Fibroblast of lung (primary cell): Measurements from ENCODE around the gene IFIT1B. TPM values are rescaled to one million over a fixed set of nuclear protein-coding genes. Genes with fewer than 3 reads are reported as not detected.
A peak's percentile ranks its signal among the peaks of the same experiment; 100 is the strongest.
"Not testable (repeated sequence)": the region's sequence is repeated elsewhere in the genome, so short reads cannot be mapped to it uniquely, and the experiment has no call there.

Experiments used
- DNase-seq, 2 donors: peaks; one replicate each; pipeline versions ENCODE4 v3.0.0 to v3.0.0-alpha.2; 2010; ENCODE audit warnings: low read depth in 2 of 2
- H2AFZ ChIP-seq: 2 replicates; pipeline ENCODE4 v1.5.1; 2012; ENCODE audit warnings: low read length, control low read depth, inconsistent platforms
- H3K27ac ChIP-seq: 2 replicates; pipeline ENCODE4 v1.5.1; 2011; ENCODE audit warnings: low read length, control low read depth; ENCODE audit not compliant: insufficient read depth
- H3K27me3 ChIP-seq: 2 replicates; pipeline ENCODE4 v1.5.1; 2011; ENCODE audit warnings: mild to moderate bottlenecking, low read length; ENCODE audit not compliant: control insufficient read depth, insufficient read depth
- H3K36me3 ChIP-seq: 2 replicates; pipeline ENCODE4 v1.5.1; 2011; ENCODE audit warnings: low read length; ENCODE audit not compliant: control insufficient read depth, insufficient read depth
- H3K4me1 ChIP-seq: 2 replicates; pipeline ENCODE4 v1.5.1; 2011; ENCODE audit warnings: low read length; ENCODE audit not compliant: control insufficient read depth, insufficient read depth; ENCODE audit errors: extremely low read depth
- H3K4me2 ChIP-seq: 2 replicates; pipeline ENCODE4 v1.5.1; 2011; ENCODE audit warnings: low read length, control low read depth; ENCODE audit not compliant: insufficient read depth; ENCODE audit errors: extremely low read depth
- H3K4me3 ChIP-seq, 4 experiments: fragments of 200-600 bp in 1 of 4; sonication (generic) in 1 of 4; replicated peaks in 1 of 4; 2 replicates each; pipeline ENCODE4 v1.5.1; 2011 to 2016; ENCODE audit warnings: low read length in 4 of 4, low read depth in 3 of 4, mild to moderate bottlenecking in 3 of 4, control low read depth in 2 of 4, inconsistent platforms in 1 of 4, mixed read lengths in 1 of 4; ENCODE audit not compliant: insufficient read depth in 1 of 4; ENCODE audit errors: control extremely low read depth in 1 of 4
- H3K79me2 ChIP-seq: 2 replicates; pipeline ENCODE4 v1.5.1; 2012; ENCODE audit warnings: mild to moderate bottlenecking, low read length, inconsistent platforms; ENCODE audit not compliant: control insufficient read depth, insufficient read depth
- H3K9ac ChIP-seq: 2 replicates; pipeline ENCODE4 v1.5.1; 2011; ENCODE audit warnings: mild to moderate bottlenecking, low read length, control low read depth; ENCODE audit not compliant: insufficient read depth
- H3K9me3 ChIP-seq: 2 replicates; pipeline ENCODE4 v1.5.1; 2012; ENCODE audit warnings: low read depth, low read length; ENCODE audit not compliant: control insufficient read depth, insufficient read depth
- H4K20me1 ChIP-seq: 2 replicates; pipeline ENCODE4 v1.5.1; 2011; ENCODE audit warnings: low read length; ENCODE audit not compliant: control insufficient read depth, insufficient read depth; ENCODE audit errors: extremely low read depth
- CTCF ChIP-seq, 2 donors: IDR thresholded peaks in 1 of 2; conservative IDR thresholded peaks in 1 of 2; 1 replicate in 1 of 2; 2 replicates in 1 of 2; pipeline ENCODE4 v1.5.1; 2011 to 2012; ENCODE audit warnings: low read length in 2 of 2, control low read depth in 1 of 2, inconsistent platforms in 1 of 2, low read depth in 1 of 2, mild to moderate bottlenecking in 1 of 2
- EZH2 ChIP-seq: IDR thresholded peaks from 2 replicates; pipeline ENCODE4 v1.5.1; 2012; ENCODE audit warnings: low read length, control low read depth, mild to moderate bottlenecking; ENCODE audit errors: missing control alignments
- polyA plus RNA-seq, 2 donors: library from polyadenylated mRNA; depleted of rRNA in 1 of 2; stranded (reverse) in 1 of 2; unstranded in 1 of 2; fragments of >200 nt; gene quantifications; 2 replicates each; pipeline ENCODE4 v1.2.1, GENCODE V29; 2011 to 2012; ENCODE audit warnings: missing spikeins in 1 of 2
- total RNA-seq: library from RNA; depleted of rRNA; stranded (reverse); fragments of >200 nt; gene quantifications from 2 replicates; pipeline ENCODE4 v1.2.1, GENCODE V29; 2014

The IFIT1B gene
- total and polyA plus RNA-seq, 2 donors (not counting 1 experiment from before 2014, with no cell fraction given), result under 0.01 TPM; not detected in 1

DNA sequence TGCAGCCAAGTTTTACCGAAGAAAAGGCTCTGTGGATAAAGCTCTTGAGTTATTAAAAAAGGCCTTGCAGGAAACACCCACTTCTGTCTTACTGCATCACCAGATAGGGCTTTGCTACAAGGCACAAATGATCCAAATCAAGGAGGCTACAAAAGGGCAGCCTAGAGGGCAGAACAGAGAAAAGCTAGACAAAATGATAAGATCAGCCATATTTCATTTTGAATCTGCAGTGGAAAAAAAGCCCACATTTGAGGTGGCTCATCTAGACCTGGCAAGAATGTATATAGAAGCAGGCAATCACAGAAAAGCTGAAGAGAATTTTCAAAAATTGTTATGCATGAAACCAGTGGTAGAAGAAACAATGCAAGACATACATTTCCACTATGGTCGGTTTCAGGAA, 25.2 kb downstream of the IFIT1B start:
- TF ChIP-seq CTCF (conservative IDR thresholded peaks at IDR 0.05 in 1 of 2, IDR thresholded peaks at IDR 0.05 in 1 of 2; ENCODE audit: low read depth in 1 of 2, low read length in 2 of 2) (no peak), EZH2 (no peak)
- no peak overlapping the region for H3K4me3 ChIP-seq
- DNase-seq, result no peak
- H3K36me3 ChIP-seq, result no peaks in the 10 kb centered on the region
- H3K4me1 ChIP-seq, result peaks cover 5% of the 10 kb centered on the region
- H3K4me2 ChIP-seq, result no peak overlapping the region
- no peaks in the 10 kb centered on the region for H4K20me1 ChIP-seq
- H3K27ac ChIP-seq, result no peak overlapping the region
- no peak overlapping the region for H2AFZ ChIP-seq
- no peak overlapping the region for H3K9ac ChIP-seq
- no peaks in the 10 kb centered on the region for H3K79me2 ChIP-seq
- no peaks in the 10 kb centered on the region for H3K9me3 ChIP-seq
- H3K27me3 ChIP-seq, result no peaks in the 10 kb centered on the region

GRCh38 chr10:89404104-89405047, 26.5 kb downstream of the IFIT1B start:
- no peak overlapping the region for H3K9ac ChIP-seq
- no peaks in the 10 kb centered on the region for H3K36me3 ChIP-seq
- H2AFZ ChIP-seq, result no peak overlapping the region
- H3K4me1 ChIP-seq, result no peaks in the 10 kb centered on the region
- H3K4me3 ChIP-seq, result no peak overlapping the region
- no peak overlapping the region for H3K27ac ChIP-seq
- H3K79me2 ChIP-seq, result no peaks in the 10 kb centered on the region
- no peak overlapping the region for H3K4me2 ChIP-seq
- peak; percentile 40 to 66 for DNase-seq
- no peaks in the 10 kb centered on the region for H3K27me3 ChIP-seq
- H4K20me1 ChIP-seq, result no peaks in the 10 kb centered on the region
- TF ChIP-seq EZH2 (no peak), CTCF (conservative IDR thresholded peaks at IDR 0.05 in 1 of 2, IDR thresholded peaks at IDR 0.05 in 1 of 2; ENCODE audit: low read depth in 1 of 2, low read length in 2 of 2) (no peak)
- H3K9me3 ChIP-seq, result no peaks in the 10 kb centered on the region

DNA sequence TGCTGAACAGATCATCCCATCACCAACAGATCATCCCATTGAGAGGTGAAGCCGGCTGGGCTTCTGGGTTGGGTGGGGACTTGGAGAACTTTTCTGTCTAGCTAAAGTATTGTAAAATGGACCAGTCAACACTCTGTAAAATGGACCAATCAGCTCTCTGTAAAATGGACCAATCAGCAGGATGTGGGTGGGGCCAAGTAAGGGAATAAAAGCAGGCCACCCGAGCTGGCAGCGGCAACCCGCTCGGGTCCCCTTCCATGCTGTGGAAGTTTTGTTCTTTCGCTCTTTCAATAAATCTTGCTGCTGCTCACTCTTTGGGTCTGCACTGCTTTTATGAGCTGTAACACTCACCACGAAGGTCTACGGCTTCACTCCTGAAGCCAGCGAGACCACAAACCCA, 28.3 kb downstream of the IFIT1B start:
- not testable (repeated sequence) for H3K4me1 ChIP-seq, H3K4me3 ChIP-seq, H4K20me1 ChIP-seq, H3K27ac ChIP-seq, DNase-seq, H3K9ac ChIP-seq, H2AFZ ChIP-seq, H3K9me3 ChIP-seq, H3K27me3 ChIP-seq, H3K36me3 ChIP-seq, H3K79me2 ChIP-seq, H3K4me2 ChIP-seq

- H3K27ac ChIP-seq, H3K4me3 ChIP-seq, H3K4me1 ChIP-seq, H3K9me3 ChIP-seq, H4K20me1 ChIP-seq, H3K79me2 ChIP-seq, H3K4me2 ChIP-seq, DNase-seq, H3K36me3 ChIP-seq, H3K27me3 ChIP-seq, H3K9ac ChIP-seq, H2AFZ ChIP-seq: not testable (repeated sequence)
These were observed 29.9 kb downstream of the IFIT1B start for GRCh38 chr10:89407792-89408191.

DNA sequence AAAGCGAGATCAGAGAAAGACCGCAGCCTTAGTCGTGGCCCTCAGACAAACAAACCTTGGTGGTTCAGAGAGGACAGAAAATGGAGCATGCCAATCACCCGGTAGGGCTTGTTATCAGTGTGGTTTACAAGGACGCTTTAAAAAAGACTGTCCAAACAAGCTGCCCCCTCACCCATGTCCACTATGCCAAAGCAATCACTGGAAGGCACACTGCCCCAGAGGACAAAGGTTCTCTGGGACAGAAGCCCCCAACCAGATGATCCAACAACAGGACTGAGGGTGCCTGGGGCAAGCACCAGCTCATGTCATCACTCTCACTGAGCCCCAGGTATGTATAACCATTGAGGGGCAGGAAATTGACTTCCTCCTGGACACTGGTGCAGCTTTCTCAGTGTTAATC, 31.4 kb downstream of the IFIT1B start:
- not testable (repeated sequence) for H3K36me3 ChIP-seq, H3K9ac ChIP-seq, H3K79me2 ChIP-seq, H3K27me3 ChIP-seq, H3K4me3 ChIP-seq, H3K4me2 ChIP-seq, H3K9me3 ChIP-seq, DNase-seq, H3K4me1 ChIP-seq, H4K20me1 ChIP-seq, H2AFZ ChIP-seq, H3K27ac ChIP-seq
